Ishikawa (cell line): Measurements from ENCODE around the gene PRRC2B.

ENCODE experiments used
- CEBPB ChIP-seq: IDR thresholded peaks from 2 replicates; pipeline ENCODE4 v1.6.1; 2012
- CREB1 ChIP-seq: IDR thresholded peaks from 2 replicates; pipeline ENCODE4 v1.6.1; 2012; ENCODE audit warnings: low read depth
- EGR1 ChIP-seq: IDR thresholded peaks from 2 replicates; pipeline ENCODE4 v1.6.1; 2012
- EP300 ChIP-seq: IDR thresholded peaks from 2 replicates; pipeline ENCODE4 v1.6.1; 2012; ENCODE audit warnings: borderline replicate concordance
- FOXM1 ChIP-seq: IDR thresholded peaks from 2 replicates; pipeline ENCODE4 v1.6.1; 2012; ENCODE audit warnings: low read depth, borderline replicate concordance
- MAX ChIP-seq: IDR thresholded peaks from 2 replicates; pipeline ENCODE4 v1.6.1; 2012
- NFIC ChIP-seq: IDR thresholded peaks from 2 replicates; pipeline ENCODE4 v1.6.1; 2012
- RAD21 ChIP-seq: IDR thresholded peaks from 2 replicates; pipeline ENCODE4 v1.6.1; 2012; ENCODE audit warnings: low read depth
- TAF1 ChIP-seq: IDR thresholded peaks from 2 replicates; pipeline ENCODE4 v1.6.1; 2012; ENCODE audit warnings: low read depth, mild to moderate bottlenecking
- TCF12 ChIP-seq: IDR thresholded peaks from 2 replicates; pipeline ENCODE4 v1.6.1; 2012; ENCODE audit warnings: low read depth
- TEAD4 ChIP-seq: IDR thresholded peaks from 2 replicates; pipeline ENCODE4 v1.6.1; 2012
- YY1 ChIP-seq: IDR thresholded peaks from 2 replicates; pipeline ENCODE4 v1.6.1; 2012; ENCODE audit warnings: low read depth
- ZBTB7A ChIP-seq: IDR thresholded peaks from 2 replicates; pipeline ENCODE4 v1.6.1; 2012; ENCODE audit warnings: low read depth
- TF ChIP-seq, protein P1 (sequence below): IDR thresholded peaks from 2 replicates; pipeline ENCODE4 v1.6.1; 2012

The PRRC2B gene

DNA sequence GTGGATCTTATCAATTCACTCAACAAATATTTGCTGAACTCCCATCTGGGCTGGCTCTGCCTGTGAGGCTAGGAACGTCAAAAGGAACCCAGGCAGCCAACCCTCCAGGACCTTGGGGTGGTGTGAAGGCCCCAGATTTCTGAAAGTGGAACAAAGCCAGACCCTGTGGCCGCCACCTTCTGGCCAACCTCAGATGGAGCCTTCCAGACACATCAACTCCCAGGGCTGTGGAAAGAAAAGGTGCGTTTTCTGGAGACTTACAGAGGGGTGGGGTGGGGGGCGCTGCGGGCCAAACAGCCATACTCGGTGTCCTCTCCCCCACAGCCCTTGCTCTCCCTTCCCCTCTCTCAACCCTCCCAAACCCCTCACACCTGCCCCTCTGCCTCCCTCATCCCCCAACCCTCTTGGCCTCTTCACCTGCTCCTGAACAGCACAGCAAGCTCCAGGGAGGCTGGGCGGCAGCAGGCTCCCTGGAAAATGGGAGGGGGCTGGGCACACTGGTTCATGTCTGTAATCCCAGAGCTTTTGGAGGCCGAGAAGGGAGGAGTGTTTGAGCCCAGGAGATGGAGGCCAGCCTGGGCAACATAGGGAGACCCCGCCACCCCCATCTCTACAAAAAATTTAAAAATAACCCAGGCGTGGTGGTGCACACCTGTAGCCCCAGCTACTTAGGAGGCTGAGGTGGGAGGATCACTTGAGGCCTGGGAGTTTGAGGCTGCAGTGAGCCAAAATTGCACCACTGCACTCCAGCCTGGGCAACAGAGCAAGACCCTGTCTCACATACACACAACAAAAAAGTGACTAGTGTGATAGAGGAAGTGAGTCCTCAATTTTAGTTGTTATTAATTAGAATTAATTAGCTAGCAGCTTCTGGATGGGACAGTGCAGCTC lies 45.0 kb upstream of the PRRC2B start:
- TF ChIP-seq TAF1 = no peak
- TF ChIP-seq NFIC = 0 out of 2 replicates have a peak, but pooled peaks have one; percentile 21
- TF ChIP-seq, protein P1, sequence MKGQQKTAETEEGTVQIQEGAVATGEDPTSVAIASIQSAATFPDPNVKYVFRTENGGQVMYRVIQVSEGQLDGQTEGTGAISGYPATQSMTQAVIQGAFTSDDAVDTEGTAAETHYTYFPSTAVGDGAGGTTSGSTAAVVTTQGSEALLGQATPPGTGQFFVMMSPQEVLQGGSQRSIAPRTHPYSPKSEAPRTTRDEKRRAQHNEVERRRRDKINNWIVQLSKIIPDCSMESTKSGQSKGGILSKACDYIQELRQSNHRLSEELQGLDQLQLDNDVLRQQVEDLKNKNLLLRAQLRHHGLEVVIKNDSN = no peak
- no peak for TF ChIP-seq MAX

DNA sequence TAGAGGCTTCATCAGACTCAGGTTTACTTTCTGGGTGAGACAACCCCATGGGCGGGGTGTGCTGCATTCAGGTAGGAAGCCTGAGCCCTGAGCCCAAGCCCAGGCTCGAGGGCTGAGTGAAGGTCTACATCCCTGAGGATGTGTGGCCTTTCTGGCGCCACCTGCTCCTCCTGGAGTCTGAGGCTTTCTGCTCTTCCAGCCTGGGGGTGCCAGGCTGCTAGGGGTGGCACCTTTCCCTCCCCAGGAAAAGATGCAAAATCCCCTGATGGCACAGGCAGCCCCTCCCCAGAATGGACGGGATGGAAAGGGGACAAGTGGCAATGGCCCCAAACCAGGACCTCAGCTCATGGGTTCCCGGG lies 44.4 kb upstream of the PRRC2B start:
- TF ChIP-seq EGR1 (no peak), TEAD4 (no peak), CREB1 (no peak), ZBTB7A (no peak), CEBPB (no peak), TAF1 (no peak), MAX (no peak), TCF12 (no peak)
- TF ChIP-seq, protein P1 = no peak

- TF ChIP-seq TCF12 (0 out of 2 replicates have a peak, but pooled peaks have one; percentile 37), RAD21 (peak; percentile 94), MAX (peak; percentile 49; the same call in 1 of the 2 replicates), ZBTB7A (peak; percentile 79), YY1 (0 out of 2 replicates have a peak, but pooled peaks have one; percentile 10), TAF1 (no peak), EP300 (0 out of 2 replicates have a peak, but pooled peaks have one; percentile 18)
- TF ChIP-seq, protein P1 = no peak
These were observed 43.9 kb upstream of the PRRC2B start for GRCh38 chr9:131349881-131350563.

GRCh38 chr9:131358556-131358955 lies 35.3 kb upstream of the PRRC2B start:
- TF ChIP-seq RAD21 = no peak
- TF ChIP-seq, protein P1 = no peak
- no peak for TF ChIP-seq CREB1
- no peak for TF ChIP-seq YY1

- TF ChIP-seq TCF12 = peak; percentile 29; the same call in 1 of the 2 replicates
- TF ChIP-seq FOXM1 = peak; percentile 43; the same call in 1 of the 2 replicates
- TF ChIP-seq EGR1 = no peak
- peak; percentile 57; the same call in 1 of the 2 replicates for TF ChIP-seq EP300
- TF ChIP-seq MAX = peak; percentile 96
- TF ChIP-seq TAF1 = no peak
- TF ChIP-seq NFIC = peak; percentile 49
- peak; percentile 59; the same call in 1 of the 2 replicates for TF ChIP-seq TEAD4
- no peak for TF ChIP-seq YY1
- TF ChIP-seq, protein P1 = peak; percentile 14; the same call in 1 of the 2 replicates
These were observed 32.6 kb upstream of the PRRC2B start for GRCh38 chr9:131361202-131361833.

DNA sequence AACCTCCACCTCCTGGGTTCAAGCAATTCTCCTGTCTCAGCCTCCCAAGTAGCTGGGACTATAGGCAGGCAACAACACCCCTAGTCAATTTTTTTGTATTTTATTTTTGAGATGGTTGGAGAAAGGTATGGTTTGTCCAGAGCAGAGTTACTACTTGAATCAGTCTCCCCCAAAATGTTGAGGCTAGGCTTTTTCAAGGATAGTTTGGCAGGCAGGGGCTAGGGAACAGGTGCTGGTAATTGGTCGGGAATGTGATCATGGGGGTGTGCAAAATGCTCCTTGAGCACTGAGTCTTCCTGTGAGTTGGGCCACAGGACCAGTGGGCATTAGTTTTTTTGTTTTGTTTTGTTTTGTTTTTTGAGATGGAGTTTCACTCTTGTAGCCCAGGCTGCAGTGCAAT lies 28.3 kb upstream of the PRRC2B start:
- TF ChIP-seq TEAD4 (no peak), EGR1 (no peak)
- TF ChIP-seq, protein P1 = no peak
